ENCODE results near the gene SPRED2.

SPRED2 gene

DNA sequence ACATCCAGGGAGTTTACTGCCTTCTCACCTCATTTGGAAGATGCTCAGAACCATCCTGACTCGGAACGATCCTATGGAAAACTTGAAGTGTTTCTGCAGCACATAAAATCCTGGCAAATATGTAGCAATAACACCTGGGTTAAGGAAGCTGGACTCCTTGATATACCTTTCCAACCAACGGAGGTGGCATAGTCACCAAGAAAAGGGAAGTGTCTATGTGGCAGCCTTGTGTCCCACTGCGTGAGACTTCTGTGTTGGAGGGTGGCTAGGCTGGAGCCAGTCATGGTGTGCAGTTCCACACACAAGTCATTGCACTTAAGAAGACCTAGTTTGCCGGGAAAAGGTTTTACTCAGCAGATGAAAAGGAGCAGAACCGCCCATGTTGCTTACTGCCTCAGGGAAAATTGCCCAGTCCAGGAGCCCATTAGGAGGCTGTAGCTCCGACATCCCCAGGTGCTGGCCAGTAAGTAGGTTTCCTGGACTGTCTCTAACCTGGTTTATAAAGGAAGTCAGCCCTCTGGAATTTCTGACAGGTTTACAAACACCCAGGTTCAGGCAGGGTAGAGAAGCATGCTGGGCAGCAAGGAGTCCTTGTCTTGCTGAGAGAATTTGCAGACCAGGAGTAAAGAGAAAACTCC is 46.2 kb upstream of the SPRED2 start:
- H3K27me3 ChIP-seq (ENCODE audit: control insufficient read depth, low read length): no peaks in the 10 kb centered on the region
- H4K20me1 ChIP-seq (ENCODE audit: control insufficient read depth, insufficient read depth, low read depth, low read length): no peaks in the 10 kb centered on the region
- H3K9me2 ChIP-seq (replicated peaks; ENCODE audit: control insufficient read depth, low read length): no peaks in the 10 kb centered on the region
- H3K4me3 ChIP-seq (ENCODE audit: low read length): no peak overlapping the region
- H3K9me3 ChIP-seq (ENCODE audit: control insufficient read depth, insufficient read depth, low read length): no peaks in the 10 kb centered on the region
- H3F3A ChIP-seq (ENCODE audit: control insufficient read depth, insufficient read depth): no peaks in the 10 kb centered on the region
- no peak overlapping the region for H3K4me2 ChIP-seq (ENCODE audit: low read length)
- H3K79me2 ChIP-seq (ENCODE audit: control insufficient read depth, low read length): no peaks in the 10 kb centered on the region
- H3K4me1 ChIP-seq (ENCODE audit: control insufficient read depth, low read length): peaks cover 4% of the 10 kb centered on the region; the same call in 1 of the 2 replicates
- no peak overlapping the region for H3K27ac ChIP-seq (ENCODE audit: low read depth, low read length)
- TF ChIP-seq EZH2phosphoT487 (IDR thresholded peaks at IDR 0.05; ENCODE audit: borderline replicate concordance, low read length): no peak
- TF ChIP-seq, protein P1, sequence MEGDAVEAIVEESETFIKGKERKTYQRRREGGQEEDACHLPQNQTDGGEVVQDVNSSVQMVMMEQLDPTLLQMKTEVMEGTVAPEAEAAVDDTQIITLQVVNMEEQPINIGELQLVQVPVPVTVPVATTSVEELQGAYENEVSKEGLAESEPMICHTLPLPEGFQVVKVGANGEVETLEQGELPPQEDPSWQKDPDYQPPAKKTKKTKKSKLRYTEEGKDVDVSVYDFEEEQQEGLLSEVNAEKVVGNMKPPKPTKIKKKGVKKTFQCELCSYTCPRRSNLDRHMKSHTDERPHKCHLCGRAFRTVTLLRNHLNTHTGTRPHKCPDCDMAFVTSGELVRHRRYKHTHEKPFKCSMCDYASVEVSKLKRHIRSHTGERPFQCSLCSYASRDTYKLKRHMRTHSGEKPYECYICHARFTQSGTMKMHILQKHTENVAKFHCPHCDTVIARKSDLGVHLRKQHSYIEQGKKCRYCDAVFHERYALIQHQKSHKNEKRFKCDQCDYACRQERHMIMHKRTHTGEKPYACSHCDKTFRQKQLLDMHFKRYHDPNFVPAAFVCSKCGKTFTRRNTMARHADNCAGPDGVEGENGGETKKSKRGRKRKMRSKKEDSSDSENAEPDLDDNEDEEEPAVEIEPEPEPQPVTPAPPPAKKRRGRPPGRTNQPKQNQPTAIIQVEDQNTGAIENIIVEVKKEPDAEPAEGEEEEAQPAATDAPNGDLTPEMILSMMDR (IDR thresholded peaks at IDR 0.05; ENCODE audit: low read depth, low read length, poor library complexity, severe bottlenecking): no peak
- H3K36me3 ChIP-seq (ENCODE audit: control insufficient read depth, low read length): no peaks in the 10 kb centered on the region

DNA sequence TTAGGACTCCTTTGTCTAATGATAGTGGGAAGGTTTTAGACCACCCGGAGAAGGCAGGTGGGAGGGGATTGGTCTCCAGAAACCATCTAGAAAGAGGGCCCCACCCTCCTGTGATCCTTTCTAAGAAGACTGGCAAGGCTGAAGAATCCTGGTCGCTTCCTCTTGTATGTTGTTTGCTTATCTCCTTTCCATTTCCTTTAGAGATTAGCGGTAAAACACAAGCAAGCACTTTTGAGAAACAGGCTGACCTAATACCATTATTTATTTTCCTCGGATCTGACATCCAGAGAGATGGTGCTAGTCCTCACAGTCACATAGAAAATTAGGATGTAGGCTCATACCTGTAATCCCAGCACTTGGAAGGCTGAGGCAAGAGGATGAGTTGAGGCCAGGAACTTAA is 45.2 kb upstream of the SPRED2 start:
- Histone ChIP-seq H3K4me3 (ENCODE audit: low read length) (no peak overlapping the region), H3K4me2 (ENCODE audit: low read length) (no peak overlapping the region), H3K79me2 (ENCODE audit: control insufficient read depth, low read length) (no peaks in the 10 kb centered on the region), H3K36me3 (ENCODE audit: control insufficient read depth, low read length) (no peaks in the 10 kb centered on the region), H3K27me3 (ENCODE audit: control insufficient read depth, low read length) (no peaks in the 10 kb centered on the region), H3K9me3 (ENCODE audit: control insufficient read depth, insufficient read depth, low read length) (no peaks in the 10 kb centered on the region), H3K27ac (ENCODE audit: low read depth, low read length) (no peak overlapping the region), H3F3A (ENCODE audit: control insufficient read depth, insufficient read depth) (no peaks in the 10 kb centered on the region), H4K20me1 (ENCODE audit: control insufficient read depth, insufficient read depth, low read depth, low read length) (no peaks in the 10 kb centered on the region), H3K9me2 (replicated peaks; ENCODE audit: control insufficient read depth, low read length) (no peaks in the 10 kb centered on the region), H3K4me1 (ENCODE audit: control insufficient read depth, low read length) (peaks cover 4% of the 10 kb centered on the region; the same call in 1 of the 2 replicates)
- TF ChIP-seq EZH2phosphoT487 (IDR thresholded peaks at IDR 0.05; ENCODE audit: borderline replicate concordance, low read length): no peak
- TF ChIP-seq, protein P1 (IDR thresholded peaks at IDR 0.05; ENCODE audit: low read depth, low read length, poor library complexity, severe bottlenecking): no peak

DNA sequence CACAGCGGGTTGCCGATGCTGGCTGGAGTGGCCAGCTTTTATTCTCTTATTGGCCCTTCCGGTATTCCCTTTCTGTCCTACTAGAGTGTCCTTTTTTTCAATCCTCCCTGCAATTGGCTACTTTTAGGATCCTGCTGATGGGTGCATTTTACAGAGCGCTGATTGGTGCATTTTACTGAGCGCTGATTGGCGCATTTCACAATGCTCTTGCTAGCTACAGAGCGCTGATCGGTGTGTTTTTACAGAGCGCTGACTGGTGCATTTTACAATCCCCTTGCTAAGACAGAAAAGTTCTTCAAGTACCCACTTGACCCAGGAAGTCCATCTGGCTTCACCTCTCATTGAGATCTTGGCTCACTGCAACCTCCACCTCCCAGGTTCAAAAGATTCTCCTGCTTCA is 44.4 kb upstream of the SPRED2 start:
- Histone ChIP-seq H3K4me1 (ENCODE audit: control insufficient read depth, low read length) (peaks cover 4% of the 10 kb centered on the region; the same call in 1 of the 2 replicates), H4K20me1 (ENCODE audit: control insufficient read depth, insufficient read depth, low read depth, low read length) (no peaks in the 10 kb centered on the region), H3K4me3 (ENCODE audit: low read length) (no peak overlapping the region), H3F3A (ENCODE audit: control insufficient read depth, insufficient read depth) (no peaks in the 10 kb centered on the region), H3K79me2 (ENCODE audit: control insufficient read depth, low read length) (no peaks in the 10 kb centered on the region), H3K4me2 (ENCODE audit: low read length) (no peak overlapping the region), H3K36me3 (ENCODE audit: control insufficient read depth, low read length) (no peaks in the 10 kb centered on the region), H3K9me2 (replicated peaks; ENCODE audit: control insufficient read depth, low read length) (no peaks in the 10 kb centered on the region), H3K27ac (ENCODE audit: low read depth, low read length) (no peak overlapping the region), H3K27me3 (ENCODE audit: control insufficient read depth, low read length) (no peaks in the 10 kb centered on the region), H3K9me3 (ENCODE audit: control insufficient read depth, insufficient read depth, low read length) (no peaks in the 10 kb centered on the region)
- TF ChIP-seq EZH2phosphoT487 (IDR thresholded peaks at IDR 0.05; ENCODE audit: borderline replicate concordance, low read length): no peak
- TF ChIP-seq, protein P1 (IDR thresholded peaks at IDR 0.05; ENCODE audit: low read depth, low read length, poor library complexity, severe bottlenecking): no peak
